Testis (tissue), 3 donors: ENCODE results near the gene ZNF397. TPM values are rescaled to one million over a fixed set of nuclear protein-coding genes. Genes with fewer than 3 reads are reported as not detected.

Experiments
- DNase-seq: peaks from one replicate; pipeline ENCODE4 v3.0.0-alpha.2; 2019
- H3K27ac ChIP-seq, 2 donors: fragments of 200-600 bp; sonication (generic); one replicate each; pipeline ENCODE4 v1.5.1; 2019
- H3K27me3 ChIP-seq: fragments of 200-600 bp; sonication (generic); one replicate; pipeline ENCODE4 v1.5.1; 2019
- H3K36me3 ChIP-seq: fragments of 200-600 bp; sonication (generic); one replicate; pipeline ENCODE4 v1.5.1; 2017; ENCODE audit warnings: low read depth; ENCODE audit errors: missing control alignments
- H3K4me1 ChIP-seq: fragments of 200-600 bp; sonication (generic); one replicate; pipeline ENCODE4 v1.5.1; 2019
- H3K4me3 ChIP-seq, 2 donors: fragments of 200-600 bp; sonication (generic); one replicate each; pipeline ENCODE4 v1.5.1; 2017 to 2019
- H3K9me3 ChIP-seq: fragments of 200-600 bp; sonication (generic); one replicate; pipeline ENCODE4 v1.5.1; 2017
- CTCF ChIP-seq, 3 experiments: fragments of 450-650 bp in 2 of 3; fragments of 200-600 bp in 1 of 3; sonication (generic) in 1 of 3; IDR thresholded peaks; one replicate each; pipeline ENCODE4 v1.5.1; 2016 to 2019; ENCODE audit warnings: antibody characterized with exemption in 3 of 3, mild to moderate bottlenecking in 2 of 3, moderate library complexity in 1 of 3
- POLR2A ChIP-seq: fragments of 450-650 bp; IDR thresholded peaks from one replicate; pipeline ENCODE4 v1.6.1; 2017; ENCODE audit warnings: antibody characterized with exemption, mild to moderate bottlenecking, moderate library complexity
- WGBS, 2 donors: methylation state at CpG; one replicate each; pipeline ENCODE4 v1.1.5; 2018; 5-methylcytosine and 5-hydroxymethylcytosine counted together
- intact Hi-C: fragments of 100-400 bp; cut with DNase I; formaldehyde crosslinking; loops from one replicate; pipeline ENCODE4 v1.15.1; 2023; ENCODE audit warnings: low total_unique reads
- polyA plus RNA-seq: library from polyadenylated mRNA; stranded (reverse); fragments of 350-450 nt; fragmentation: Illumina TruSeq; extraction: RNeasy Lipid Tissue Mini Kit (QIAGEN cat#74804); gene quantifications from one replicate; pipeline ENCODE4 v1.2.3, GENCODE V29; 2014; ENCODE audit warnings: low read depth, low replicate concordance; ENCODE audit not compliant: insufficient read depth
- total RNA-seq, 2 donors: library from RNA; depleted of rRNA; stranded (reverse); fragments of >200 nt; gene quantifications; one replicate each; pipeline ENCODE4 v1.2.3, GENCODE V29; 2016

Gene ZNF397
- total and polyA plus RNA-seq, 3 donors from 2014 or later = 21.6 to 36.6 (median 32.2) TPM

- no peaks in the 10 kb centered on the region for H3K27me3 ChIP-seq
- H3K4me3 ChIP-seq = peak overlapping the region; percentile 68 to 70
- H3K36me3 ChIP-seq = no peaks in the 10 kb centered on the region
- H3K27ac ChIP-seq = peak overlapping the region; percentile 21 to 79
- intact Hi-C loops = no loop called here
- H3K4me1 ChIP-seq = peaks cover 5% of the 10 kb centered on the region
- WGBS, 2 donors = 1 to 2% methylated on average over 25 to 26 of the region's 48 CpGs
- H3K9me3 ChIP-seq = no peaks in the 10 kb centered on the region
- peak; percentile 82 for DNase-seq
- no peak for TF ChIP-seq CTCF (IDR thresholded peaks at IDR 0.05)
- TF ChIP-seq POLR2A = no peak
These were observed 26.4 kb downstream of the ZNF397 start for GRCh38 chr18:35267161-35267651.

GRCh38 chr18:35267809-35268208 is 27.0 kb downstream of the ZNF397 start:
- H3K27ac ChIP-seq = peak overlapping the region in 1 of 2 donors; percentile 79
- WGBS, 2 donors = 15 to 36% methylated on average over 21 to 30 of the region's 30 CpGs
- H3K9me3 ChIP-seq = no peaks in the 10 kb centered on the region
- TF ChIP-seq POLR2A (no peak), CTCF (IDR thresholded peaks at IDR 0.05) (no peak)
- intact Hi-C loops = no loop called here
- peak; percentile 33 for DNase-seq
- H3K4me3 ChIP-seq = peak overlapping the region; percentile 68 to 70
- peaks cover 5% of the 10 kb centered on the region for H3K4me1 ChIP-seq
- H3K27me3 ChIP-seq = no peaks in the 10 kb centered on the region
- H3K36me3 ChIP-seq = no peaks in the 10 kb centered on the region

- DNase-seq = no peak
- Histone ChIP-seq H3K9me3 (no peaks in the 10 kb centered on the region), H3K27me3 (no peaks in the 10 kb centered on the region), H3K4me1 (peaks cover 5% of the 10 kb centered on the region), H3K4me3 (no peak overlapping the region), H3K27ac (no peak overlapping the region), H3K36me3 (no peaks in the 10 kb centered on the region)
- intact Hi-C loops = no loop called here
- TF ChIP-seq CTCF (IDR thresholded peaks at IDR 0.05) (no peak), POLR2A (no peak)
- 69 to 70% methylated on average over 2 of the region's 2 CpGs for WGBS, 2 donors
These were observed 28.0 kb downstream of the ZNF397 start for GRCh38 chr18:35268821-35269220.

- Histone ChIP-seq H3K9me3 (no peaks in the 10 kb centered on the region), H3K36me3 (no peaks in the 10 kb centered on the region), H3K4me1 (peaks cover 5% of the 10 kb centered on the region), H3K4me3 (peak overlapping the region in 1 of 2 donors; percentile 13), H3K27me3 (no peaks in the 10 kb centered on the region), H3K27ac (no peak overlapping the region)
- DNase-seq = no peak
- 80 to 87% methylated on average over 7 to 34 of the region's 35 CpGs for WGBS, 2 donors
- TF ChIP-seq CTCF (IDR thresholded peaks at IDR 0.05) (no peak), POLR2A (no peak)
- intact Hi-C loops = no loop called here
These were observed 30.8 kb downstream of the ZNF397 start for GRCh38 chr18:35271656-35272055.

GRCh38 chr18:35276267-35276666 is 35.4 kb downstream of the ZNF397 start:
- no peaks in the 10 kb centered on the region for H3K36me3 ChIP-seq
- no peak for TF ChIP-seq POLR2A
- no peak overlapping the region for H3K4me3 ChIP-seq
- no peak overlapping the region for H3K27ac ChIP-seq
- no peaks in the 10 kb centered on the region for H3K27me3 ChIP-seq
- intact Hi-C loops = no loop called here
- no peaks in the 10 kb centered on the region for H3K9me3 ChIP-seq
- H3K4me1 ChIP-seq = no peaks in the 10 kb centered on the region
- 90 to 95% methylated on average over 3 of the region's 3 CpGs for WGBS, 2 donors
- no peak for DNase-seq
